ENCODE results near the gene GALNT15.

GALNT15 gene

DNA sequence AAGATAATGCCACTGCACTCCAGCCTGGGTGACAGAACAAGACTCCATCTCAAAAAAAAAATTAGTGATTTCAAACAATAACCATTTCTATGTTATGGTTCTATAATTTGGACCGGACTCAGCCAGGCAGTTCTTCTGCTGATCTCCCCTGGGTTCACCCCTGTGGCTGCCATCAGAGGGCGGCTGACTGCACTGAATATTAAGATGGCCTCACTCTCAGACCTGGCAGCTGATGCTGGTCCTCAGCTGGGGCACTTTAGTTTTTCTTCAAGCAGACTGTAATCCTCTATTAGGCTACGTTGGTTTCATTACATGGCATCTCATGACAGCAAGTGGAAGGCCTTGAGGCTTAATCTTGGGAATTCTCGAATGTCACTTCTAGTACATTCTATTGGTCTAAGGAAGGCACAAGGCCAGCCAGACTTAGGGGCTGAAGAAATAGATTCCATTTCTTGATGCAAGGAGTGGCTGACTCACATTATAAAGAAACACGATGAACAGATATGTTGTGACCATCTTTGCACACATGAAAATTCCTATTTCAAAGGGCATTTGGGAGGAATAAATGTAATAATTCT lies 12.8 kb downstream of the GALNT15 start:
- no peak for DNase-seq (ENCODE audit: low read depth)

DNA sequence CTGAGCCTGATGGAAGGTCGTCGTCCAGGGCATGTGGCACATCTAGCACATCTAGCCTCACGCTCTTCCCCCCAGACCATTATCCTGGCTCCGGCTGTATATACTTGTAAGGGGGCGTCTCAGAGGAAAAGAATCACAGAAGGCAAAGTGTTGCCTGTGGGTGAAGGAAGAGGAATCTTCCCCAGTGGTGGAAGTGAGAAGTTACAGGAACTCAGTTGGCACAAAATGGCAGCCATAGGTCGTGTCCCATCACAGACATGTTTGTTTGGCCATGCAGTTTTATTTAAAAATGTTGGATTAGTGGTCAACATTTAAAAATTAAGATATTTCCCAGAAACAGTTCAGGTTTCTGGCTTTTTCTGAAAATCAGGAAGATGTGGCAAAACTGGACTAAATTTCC lies 13.6 kb downstream of the GALNT15 start:
- DNase-seq (ENCODE audit: low read depth), result no peak

GRCh38 chr3:16189201-16189600 lies 14.7 kb downstream of the GALNT15 start:
- DNase-seq (ENCODE audit: low read depth), result no peak

DNA sequence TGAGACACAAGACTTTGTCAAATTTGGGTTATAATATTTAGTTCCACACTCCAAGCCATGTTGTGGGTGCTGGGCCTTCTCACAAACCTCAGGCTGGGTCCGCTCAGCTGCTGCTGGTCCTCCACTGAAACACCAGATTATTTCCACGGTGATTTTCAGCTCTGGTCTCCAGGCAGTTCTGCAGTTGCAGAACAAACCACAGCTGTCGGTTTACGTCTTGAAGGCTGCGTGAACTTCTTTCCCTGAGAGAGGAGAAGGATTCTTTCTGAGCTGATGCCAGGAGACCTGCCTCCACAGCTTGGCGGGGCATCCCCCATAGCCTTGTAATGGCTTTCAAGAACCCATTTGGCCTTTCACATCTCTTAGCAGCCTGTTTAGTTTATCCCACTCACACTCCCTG lies 16.2 kb downstream of the GALNT15 start:
- DNase-seq (ENCODE audit: low read depth), result no peak

DNA sequence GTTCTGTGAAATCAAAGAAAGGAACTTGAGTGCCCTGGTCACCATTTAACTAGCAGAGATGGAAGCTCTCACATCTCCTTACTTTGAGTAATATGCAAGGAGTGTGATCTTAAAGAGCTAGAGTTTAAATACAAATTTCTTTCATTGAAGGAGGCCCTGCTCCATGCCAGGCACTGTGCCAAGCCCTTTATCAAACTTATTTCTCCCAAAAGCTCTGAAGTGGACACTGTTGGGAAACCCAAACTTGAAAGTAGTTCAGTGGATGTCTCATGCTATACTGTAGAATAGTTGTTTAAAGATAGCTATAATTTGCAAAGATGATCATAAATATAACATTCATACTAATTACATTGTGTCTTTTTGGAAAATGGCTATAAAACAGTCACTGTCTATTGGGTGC lies 17.1 kb downstream of the GALNT15 start:
- DNase-seq (ENCODE audit: low read depth), result no peak

- no peak for DNase-seq (ENCODE audit: low read depth)
Observed at GRCh38 chr3:16192176-16192811, 17.8 kb downstream of the GALNT15 start.

GRCh38 chr3:16198427-16198826 lies 23.9 kb downstream of the GALNT15 start:
- no peak for DNase-seq (ENCODE audit: low read depth)

DNA sequence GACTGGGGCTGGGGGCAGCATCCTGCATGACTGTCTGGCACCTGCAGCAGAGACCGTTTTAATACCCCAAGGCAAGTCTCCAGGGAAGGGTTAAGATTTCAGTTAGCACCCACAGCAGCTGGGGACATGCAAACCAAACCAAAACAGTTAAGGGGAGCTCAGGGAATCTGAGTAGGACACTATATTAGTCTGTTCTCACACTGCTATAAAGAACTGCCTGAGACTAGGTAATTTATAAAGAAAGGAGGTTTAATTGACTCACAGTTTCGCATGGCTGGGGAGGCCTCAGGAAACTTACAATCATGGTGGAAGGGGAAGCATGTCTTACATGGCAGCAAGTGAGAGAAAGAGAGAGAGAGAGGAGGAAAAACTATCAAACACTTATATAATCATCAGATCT lies 25.3 kb downstream of the GALNT15 start:
- no peak for DNase-seq (ENCODE audit: low read depth)

DNA sequence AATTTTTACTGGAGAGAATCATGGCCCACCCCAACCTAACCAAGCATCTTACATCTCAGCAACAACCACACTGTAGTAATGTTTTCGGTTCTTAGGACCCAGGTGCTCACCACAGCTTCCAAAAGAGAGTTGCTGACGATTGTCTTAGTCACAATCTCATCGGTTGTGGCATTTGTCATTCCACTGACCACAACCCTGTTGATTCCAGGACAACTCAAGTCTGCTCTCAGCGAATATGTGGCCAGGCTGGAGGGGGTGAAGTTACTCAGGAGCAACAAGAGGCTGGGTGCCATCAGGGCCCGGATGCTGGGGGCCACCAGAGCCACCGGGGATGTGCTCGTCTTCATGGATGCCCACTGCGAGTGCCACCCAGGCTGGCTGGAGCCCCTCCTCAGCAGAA lies 25.9 kb downstream of the GALNT15 start:
- no peak for DNase-seq (ENCODE audit: low read depth)

GRCh38 chr3:16203031-16203430 lies 28.6 kb downstream of the GALNT15 start:
- DNase-seq (ENCODE audit: low read depth), result no peak

DNA sequence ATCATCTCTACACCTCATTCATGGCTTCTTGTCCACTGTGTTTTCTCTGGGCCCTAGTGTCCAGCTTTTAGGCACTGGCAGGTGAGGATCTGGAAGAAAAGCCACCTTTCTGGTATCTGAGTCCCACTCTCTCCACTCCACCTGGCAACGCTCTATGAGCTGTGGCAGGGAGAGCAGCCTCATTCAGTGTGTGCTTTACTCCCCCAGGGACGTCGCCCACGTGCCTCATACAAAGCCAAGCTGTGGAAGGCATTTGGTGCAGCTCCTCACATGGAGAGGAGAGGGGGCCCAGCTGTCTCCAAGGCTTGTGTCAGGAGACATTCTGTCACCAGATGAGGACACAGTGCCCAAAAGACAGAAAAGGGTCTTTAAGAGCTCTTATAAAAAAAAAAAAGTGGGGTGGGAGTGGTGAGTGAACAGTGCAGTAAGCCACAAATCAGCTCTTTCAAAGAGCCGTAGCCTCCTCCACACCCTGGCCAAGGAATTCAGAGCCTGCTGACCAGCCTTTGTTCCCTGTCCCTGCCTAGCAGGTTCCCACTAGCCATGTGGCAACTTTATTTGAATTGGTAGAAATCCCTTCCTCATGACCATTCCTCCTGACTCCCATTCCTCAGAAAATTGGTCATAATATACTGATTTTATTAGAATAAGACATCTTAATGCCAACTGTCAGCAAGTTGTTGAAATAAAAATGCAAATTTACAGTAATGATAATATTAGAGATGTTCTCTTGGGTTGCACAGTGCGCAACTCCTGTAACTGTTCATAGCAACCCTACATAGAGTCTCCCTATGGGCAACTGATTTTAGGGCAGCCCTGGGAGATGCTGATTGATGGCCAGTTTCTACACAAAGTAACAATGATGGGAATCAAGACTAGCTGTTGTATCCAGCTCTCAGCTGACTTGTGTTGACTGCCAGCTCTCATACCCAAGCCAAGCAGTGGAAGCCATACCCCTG lies 29.5 kb downstream of the GALNT15 start:
- DNase-seq (ENCODE audit: low read depth), result no peak

DNA sequence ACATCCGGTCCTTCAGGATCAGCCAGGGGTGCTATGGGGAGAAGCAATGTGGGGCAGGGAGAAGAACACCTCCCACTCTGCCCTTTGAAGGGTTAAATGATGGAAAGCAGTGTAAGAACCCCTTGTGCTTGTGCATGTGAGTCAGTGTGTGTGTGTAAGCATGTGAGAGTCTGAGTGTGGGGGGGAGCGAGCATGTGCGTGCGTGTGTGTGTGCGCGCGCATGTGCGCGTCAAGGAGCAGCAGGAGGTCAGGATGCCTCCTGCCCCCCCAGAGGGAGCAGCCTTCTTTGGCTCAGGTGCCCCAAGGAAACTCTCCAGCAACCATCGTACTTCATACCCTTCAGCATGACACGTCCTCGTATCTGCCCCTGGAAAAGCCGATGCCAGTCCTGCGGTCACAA lies 30.3 kb downstream of the GALNT15 start:
- DNase-seq (ENCODE audit: low read depth), result no peak

DNA sequence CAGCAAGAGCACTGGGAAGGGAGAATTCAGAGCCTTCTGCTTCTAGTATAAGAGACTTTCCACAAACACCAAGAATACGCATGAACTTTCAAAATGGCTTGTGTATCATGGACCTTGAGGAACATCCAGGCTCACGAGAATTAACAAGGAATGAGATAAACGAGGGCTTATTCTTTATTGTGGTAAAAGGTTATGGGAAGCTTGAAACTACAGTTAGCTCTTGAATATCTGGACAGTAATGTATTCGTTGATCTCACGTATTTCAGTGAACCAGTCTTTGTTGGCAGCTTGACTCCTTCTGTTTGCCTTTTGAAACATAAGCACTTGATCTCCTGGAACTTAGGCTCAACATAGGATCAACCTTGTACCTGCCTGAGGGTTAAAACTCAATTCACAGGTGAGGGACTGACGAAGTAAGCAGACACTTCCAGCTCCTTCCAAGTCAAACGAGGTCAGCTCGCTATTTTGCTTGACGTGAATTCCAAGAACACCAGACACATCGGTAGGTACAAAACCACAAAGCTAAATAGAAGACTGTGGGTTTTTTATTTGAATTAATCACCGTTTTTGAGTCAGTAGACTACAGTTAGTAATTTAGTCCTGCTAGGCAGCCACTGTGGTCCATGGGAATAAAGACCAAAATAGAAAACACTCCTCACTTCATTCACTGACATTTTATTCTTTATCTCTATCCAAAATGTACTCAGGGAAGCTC lies 30.8 kb downstream of the GALNT15 start:
- no peak for DNase-seq (ENCODE audit: low read depth)

GRCh38 chr3:16207031-16207430 lies 32.6 kb downstream of the GALNT15 start:
- DNase-seq (ENCODE audit: low read depth), result no peak

DNA sequence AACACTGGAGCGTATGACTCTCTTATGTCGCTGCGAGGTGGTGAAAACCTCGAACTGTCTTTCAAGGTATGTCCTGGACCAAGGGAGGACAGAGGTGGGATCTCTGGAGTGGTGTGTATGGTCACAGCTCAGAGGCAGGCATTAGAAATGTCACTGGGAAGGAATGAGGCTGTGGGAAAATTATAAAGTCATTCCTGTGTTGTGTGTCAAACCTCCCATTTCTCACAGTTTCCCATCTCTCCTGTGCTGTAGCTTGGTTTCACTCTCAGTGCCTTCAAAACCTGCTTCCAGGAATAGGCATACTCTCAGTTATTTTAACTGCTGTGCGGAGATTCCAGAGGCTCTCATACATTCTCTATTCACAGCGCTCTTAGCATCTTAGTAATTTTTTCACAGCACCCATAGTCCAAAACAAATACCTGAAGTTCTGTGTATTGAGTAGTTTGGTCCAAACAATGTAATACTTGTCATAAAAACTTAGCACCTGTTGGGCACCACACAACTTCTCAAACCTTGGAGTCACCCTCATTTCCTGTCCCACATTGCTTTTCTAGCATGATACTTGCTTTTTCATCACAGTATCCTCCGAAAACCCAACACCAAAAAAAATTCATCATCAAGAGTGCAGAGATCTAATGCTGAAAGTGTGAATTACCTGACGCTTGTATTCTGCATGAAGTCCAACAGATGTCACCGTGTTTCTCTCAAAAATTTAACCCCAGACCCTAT lies 36.9 kb downstream of the GALNT15 start:
- no peak for DNase-seq (ENCODE audit: low read depth)

GRCh38 chr3:16214366-16214765 lies 39.9 kb downstream of the GALNT15 start:
- no peak for DNase-seq (ENCODE audit: low read depth)

GRCh38 chr3:16216373-16216935 lies 42.0 kb downstream of the GALNT15 start:
- no peak for DNase-seq (ENCODE audit: low read depth)

DNA sequence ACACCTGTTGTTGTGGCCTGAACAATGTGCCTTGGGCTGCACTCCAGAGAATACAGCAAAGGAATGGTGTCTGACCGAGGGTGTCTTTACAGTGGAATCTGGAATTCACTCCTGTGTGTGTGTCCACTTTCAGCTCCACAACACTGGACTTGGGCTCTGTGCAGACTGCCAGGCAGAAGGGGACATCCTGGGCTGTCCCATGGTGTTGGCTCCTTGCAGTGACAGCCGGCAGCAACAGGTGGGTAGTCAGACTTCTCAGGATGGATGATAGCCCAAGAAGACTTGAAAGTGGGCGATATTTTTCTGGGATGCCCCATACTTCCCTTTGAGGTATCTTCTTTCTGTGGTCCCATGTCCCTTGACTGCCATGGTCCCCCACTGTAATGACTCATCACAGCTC lies 45.3 kb downstream of the GALNT15 start:
- no peak for DNase-seq (ENCODE audit: low read depth)

GRCh38 chr3:16221990-16222389 lies 47.5 kb downstream of the GALNT15 start:
- DNase-seq (ENCODE audit: low read depth), result no peak

DNA sequence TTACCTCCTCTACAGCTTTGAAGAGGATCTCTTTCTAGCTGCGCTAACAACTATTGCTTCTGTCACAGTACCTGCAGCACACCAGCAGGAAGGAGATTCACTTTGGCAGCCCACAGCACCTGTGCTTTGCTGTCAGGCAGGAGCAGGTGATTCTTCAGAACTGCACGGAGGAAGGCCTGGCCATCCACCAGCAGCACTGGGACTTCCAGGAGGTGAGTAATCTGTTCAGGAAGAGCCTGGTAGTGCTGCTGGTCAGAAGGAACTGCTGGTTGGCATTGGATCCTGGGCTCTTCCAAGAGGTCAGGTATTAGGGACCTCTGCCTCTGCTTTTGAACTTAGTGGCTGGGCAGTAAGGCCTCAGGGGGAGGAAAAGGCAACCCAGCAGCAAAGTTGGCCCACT lies 48.1 kb downstream of the GALNT15 start:
- no peak for DNase-seq (ENCODE audit: low read depth)

DNA sequence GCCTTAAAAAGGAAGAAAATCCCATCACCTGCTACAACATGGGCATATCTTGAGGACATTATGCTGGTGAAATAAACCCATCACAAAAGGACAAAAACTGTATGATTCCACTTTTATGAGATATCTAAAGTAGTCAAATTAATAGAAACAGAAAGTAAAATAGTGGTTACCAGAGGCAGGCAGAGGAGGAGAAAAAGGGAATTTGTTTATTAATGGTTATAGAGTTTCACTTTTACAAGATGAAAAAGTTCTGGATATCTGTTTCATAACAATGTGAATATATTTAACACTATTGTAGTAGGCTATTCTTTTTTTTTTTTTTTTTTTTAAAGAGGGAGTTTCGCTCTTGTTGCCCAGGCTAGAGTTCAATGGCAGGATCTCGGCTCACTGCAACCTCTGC lies 49.8 kb downstream of the GALNT15 start:
- no peak for DNase-seq (ENCODE audit: low read depth)

DNA sequence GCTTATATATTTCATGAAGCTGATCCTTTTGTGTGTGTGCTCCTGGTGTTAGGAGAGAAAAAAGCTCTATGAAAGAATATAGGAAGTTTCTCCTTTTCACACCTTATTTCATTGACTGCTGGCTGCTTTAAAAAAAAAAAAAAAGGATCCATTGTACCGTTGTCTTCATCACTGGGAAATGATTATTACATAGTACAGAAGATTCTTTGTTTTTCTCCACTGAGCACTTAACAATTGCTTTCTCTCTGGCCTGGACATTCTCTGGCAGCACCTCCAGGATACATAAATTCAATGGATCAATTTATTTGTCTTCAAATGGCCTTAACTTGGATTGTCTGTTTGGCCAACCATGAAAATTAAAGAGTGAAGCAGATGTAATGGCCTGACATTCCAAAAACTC lies 53.1 kb downstream of the GALNT15 start:
- no peak for DNase-seq (ENCODE audit: low read depth)
